Stimulated activated CD4-positive, alpha-beta T cell treated with anti-CD3 and anti-CD28 coated beads, Interleukin-15, amount 100 ng/mL, for 1 hour (primary cell): ENCODE measurements around the gene TEX9.
A peak's percentile ranks its signal among the peaks of the same experiment; 100 is the strongest.

Experiments
- DNase-seq, 2 donors: peaks; one replicate each; pipeline ENCODE4 v3.0.0-alpha.2; 2020; ENCODE audit warnings: low read depth in 1 of 2, low spot score in 1 of 2

The TEX9 gene

GRCh38 chr15:56442354-56442753 is 77.1 kb downstream of the TEX9 start:
- DNase-seq = no peak

GRCh38 chr15:56445746-56446145 is 80.5 kb downstream of the TEX9 start:
- DNase-seq = no peak

- no peak for DNase-seq
These were observed 89.6 kb downstream of the TEX9 start for GRCh38 chr15:56454836-56455235.

- DNase-seq = no peak
These were observed 91.0 kb downstream of the TEX9 start for GRCh38 chr15:56456229-56456628.

- DNase-seq = no peak
These were observed 93.9 kb downstream of the TEX9 start for GRCh38 chr15:56459096-56459495.

- DNase-seq = no peak
These were observed 94.8 kb downstream of the TEX9 start for GRCh38 chr15:56460071-56460470.

GRCh38 chr15:56460947-56461346 is 95.7 kb downstream of the TEX9 start:
- DNase-seq = no peak

- peak in 1 of 2 donors; percentile 22 for DNase-seq
These were observed 99.8 kb downstream of the TEX9 start, which contains the start of gene MNS1 for GRCh38 chr15:56464893-56465520. MNS1 (minus strand) TSS chr15:56465137; CDS start chr15:56464972, 165 bp downstream.

- DNase-seq = no peak
These were observed 102.4 kb downstream of the TEX9 start for GRCh38 chr15:56467616-56468015.

- no peak for DNase-seq
These were observed 103.2 kb downstream of the TEX9 start for GRCh38 chr15:56468401-56468800.

- DNase-seq = no peak
These were observed 104.3 kb downstream of the TEX9 start for GRCh38 chr15:56469483-56469882.

GRCh38 chr15:56471440-56472069 is 106.3 kb downstream of the TEX9 start:
- DNase-seq = no peak

GRCh38 chr15:56472278-56472677 is 107.1 kb downstream of the TEX9 start:
- no peak for DNase-seq

GRCh38 chr15:56473017-56473416 is 107.8 kb downstream of the TEX9 start:
- no peak for DNase-seq

GRCh38 chr15:56475351-56475750 is 110.1 kb downstream of the TEX9 start:
- DNase-seq = no peak
